Measurements from ENCODE around the gene RSPH1. TPM values are rescaled to one million over a fixed set of nuclear protein-coding genes. Genes with fewer than 3 reads are reported as not detected.

Gene RSPH1
- total RNA-seq, 6 donors from 2014 or later, result 0.46 to 68.4 (median 13.4) TPM

DNA sequence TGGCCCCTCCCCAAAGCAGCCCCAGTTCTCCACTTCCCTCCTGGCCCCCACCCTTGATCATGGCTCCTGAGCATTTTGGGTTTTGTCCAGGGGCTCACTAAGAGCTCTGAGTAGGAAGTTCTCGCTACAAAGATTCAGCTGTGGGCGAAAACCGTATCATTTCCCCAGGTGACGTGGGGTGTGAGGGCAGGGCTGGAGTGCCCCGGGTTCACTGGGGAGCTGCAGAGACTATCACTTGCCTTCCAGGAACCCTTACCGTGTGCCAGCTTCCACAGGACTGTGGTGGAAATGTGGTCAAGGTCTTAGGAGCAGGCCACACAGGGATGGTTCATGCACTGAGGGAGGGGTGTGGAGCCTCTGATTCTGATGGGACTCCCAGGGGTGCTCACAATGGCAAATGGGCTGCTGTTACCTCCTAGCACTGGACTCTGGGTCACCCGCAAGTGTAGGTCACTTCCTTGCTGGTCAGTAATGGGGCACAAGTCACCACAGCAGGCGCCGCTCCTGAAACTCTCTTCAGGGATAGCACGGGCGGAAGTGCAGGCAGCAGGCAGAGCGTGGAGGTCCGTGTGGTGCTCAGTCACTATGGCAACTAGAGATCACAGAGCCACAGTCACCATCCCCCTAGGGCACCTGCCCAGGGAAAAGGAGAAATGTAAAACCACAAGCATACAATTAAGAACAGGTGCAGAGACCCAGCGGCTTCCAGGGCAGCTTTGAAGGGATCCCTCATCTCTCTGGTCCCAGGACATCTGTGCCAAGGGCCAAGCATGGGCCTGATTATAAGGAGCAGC, 35.4 kb downstream of the RSPH1 start:
- Histone ChIP-seq H3K27ac (no peak overlapping the region), H3K4me1 (peaks cover 6 to 21% (median 12%) of the 10 kb centered on the region in 4 donors), H3K9me3 (no peaks in the 10 kb centered on the region), H3K36me3 (no peaks in the 10 kb centered on the region), H3K4me3 (no peak overlapping the region), H3K27me3 (no peaks in the 10 kb centered on the region)
- DNase-seq, result peak in 1 of 2 donors; percentile 20
- 67 to 78% methylated on average over 11 to 14 of the region's 14 CpGs for WGBS, 2 donors
- no peak for TF ChIP-seq POLR2A (IDR thresholded peaks at IDR 0.05)
- TF ChIP-seq EP300 (IDR thresholded peaks at IDR 0.05), result no peak
- no peak for TF ChIP-seq POLR2AphosphoS5 (IDR thresholded peaks at IDR 0.05)
- TF ChIP-seq CTCF (IDR thresholded peaks at IDR 0.05), result no peak
- no peak for ATAC-seq (ENCODE audit: low FRiP score in 2 of 2)

DNA sequence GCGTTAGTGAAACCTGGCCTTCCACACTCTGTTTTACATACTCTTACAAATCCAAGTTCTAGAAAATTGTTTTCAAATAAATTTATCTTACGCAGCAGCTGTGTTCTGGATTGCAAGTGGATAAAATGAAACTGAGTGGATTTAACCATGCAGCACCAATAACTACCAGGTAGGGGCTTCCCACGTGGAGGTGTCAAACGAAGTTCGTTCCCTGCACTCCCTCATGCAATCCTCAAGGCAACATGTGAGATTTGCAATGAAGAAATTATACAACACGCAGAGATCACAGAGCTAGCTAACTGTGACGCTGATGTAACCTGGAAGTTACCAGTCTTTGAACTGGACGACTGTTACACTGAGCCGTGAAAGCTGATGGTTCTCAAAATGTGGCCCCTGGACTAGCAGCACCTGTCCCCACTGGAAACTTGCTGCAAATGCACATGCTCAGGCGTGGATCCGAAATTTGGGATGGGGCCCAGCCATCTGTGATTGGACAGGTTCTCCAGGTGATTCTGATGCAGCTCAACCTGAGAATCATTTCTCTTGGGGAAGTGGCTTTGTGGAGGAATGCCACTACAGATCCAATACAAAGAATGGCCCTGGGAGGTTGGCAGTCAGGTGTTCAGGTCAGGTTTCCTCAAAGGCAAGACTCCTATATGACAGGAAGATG, 36.3 kb downstream of the RSPH1 start:
- no peak for ATAC-seq (ENCODE audit: low FRiP score in 2 of 2)
- Histone ChIP-seq H3K9me3 (no peaks in the 10 kb centered on the region), H3K36me3 (no peaks in the 10 kb centered on the region), H3K27me3 (no peaks in the 10 kb centered on the region), H3K4me3 (no peak overlapping the region), H3K4me1 (peaks cover 0 to 12% (median 5%) of the 10 kb centered on the region in 4 donors), H3K27ac (no peak overlapping the region)
- peak in 1 of 2 donors; percentile 17 for DNase-seq
- WGBS, 2 donors, result 85 to 93% methylated on average over 9 to 11 of the region's 11 CpGs
- TF ChIP-seq POLR2A (IDR thresholded peaks at IDR 0.05), result no peak
- no peak for TF ChIP-seq POLR2AphosphoS5 (IDR thresholded peaks at IDR 0.05)
- no peak for TF ChIP-seq CTCF (IDR thresholded peaks at IDR 0.05)
- TF ChIP-seq EP300 (IDR thresholded peaks at IDR 0.05), result no peak

DNA sequence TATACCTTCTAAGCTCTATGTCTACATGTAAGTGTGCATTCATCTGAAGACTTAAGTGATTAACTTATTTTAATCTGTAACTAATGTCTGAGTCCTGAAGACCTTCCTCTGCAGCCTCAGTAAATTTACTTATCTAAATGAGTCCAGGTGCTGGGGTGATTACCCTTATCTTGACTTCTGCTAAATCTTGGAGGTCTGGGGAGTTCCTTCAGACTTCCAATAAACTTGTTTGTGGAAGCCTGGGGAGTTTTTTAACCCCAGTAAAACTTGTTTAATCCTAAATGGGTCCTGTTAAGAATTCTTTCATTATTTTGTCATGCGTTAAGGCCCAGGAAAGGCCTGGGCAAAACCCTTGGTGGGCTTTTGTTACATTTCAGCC, 37.0 kb downstream of the RSPH1 start:
- ATAC-seq (ENCODE audit: low FRiP score in 2 of 2), result no peak
- no peak overlapping the region for H3K27ac ChIP-seq
- H3K4me3 ChIP-seq, result no peak overlapping the region
- no peak for TF ChIP-seq POLR2A (IDR thresholded peaks at IDR 0.05)
- TF ChIP-seq CTCF (IDR thresholded peaks at IDR 0.05), result no peak
- no peak for TF ChIP-seq POLR2AphosphoS5 (IDR thresholded peaks at IDR 0.05)
- no peak for TF ChIP-seq EP300 (IDR thresholded peaks at IDR 0.05)
- no peaks in the 10 kb centered on the region for H3K27me3 ChIP-seq
- H3K36me3 ChIP-seq, result no peaks in the 10 kb centered on the region
- DNase-seq, result no peak
- WGBS, 2 donors, result 93 to 100% methylated on average over 1 of the region's 1 CpG
- no peaks in the 10 kb centered on the region for H3K9me3 ChIP-seq
- H3K4me1 ChIP-seq, result peaks cover 0 to 9% (median 2%) of the 10 kb centered on the region in 4 donors

GRCh38 chr21:42456457-42456856, 39.6 kb downstream of the RSPH1 start:
- DNase-seq, result no peak
- TF ChIP-seq CTCF (IDR thresholded peaks at IDR 0.05) (no peak), EP300 (IDR thresholded peaks at IDR 0.05) (no peak), POLR2A (IDR thresholded peaks at IDR 0.05) (no peak), POLR2AphosphoS5 (IDR thresholded peaks at IDR 0.05) (no peak)
- Histone ChIP-seq H3K4me3 (no peak overlapping the region), H3K36me3 (no peaks in the 10 kb centered on the region), H3K27ac (no peak overlapping the region), H3K27me3 (no peaks in the 10 kb centered on the region), H3K4me1 (no peaks in the 10 kb centered on the region), H3K9me3 (no peaks in the 10 kb centered on the region)
- ATAC-seq (ENCODE audit: low FRiP score in 2 of 2), result peak in 1 of 2 donors; percentile 31
- 81 to 85% methylated on average over 8 of the region's 8 CpGs for WGBS, 2 donors

Measured in upper lobe of left lung (tissue), 6 donors.